Liver (tissue), 9 donors: ENCODE results near the gene CNOT4. TPM values are rescaled to one million over a fixed set of nuclear protein-coding genes. Genes with fewer than 3 reads are reported as not detected.

Experiments
- DNase-seq: peaks from one replicate; pipeline ENCODE4 v3.0.0-alpha.2; 2017; ENCODE audit warnings: low spot score
- H3K27ac ChIP-seq, 2 donors: one replicate each; pipeline ENCODE4 v1.7.0; 2013; ENCODE audit warnings: inconsistent platforms in 2 of 2, low read length in 2 of 2, control low read depth in 1 of 2, low read depth in 1 of 2, mild to moderate bottlenecking in 1 of 2
- H3K27me3 ChIP-seq, 4 donors: one replicate each; pipeline versions ENCODE4 v1.6.1 to v1.7.0; 2013; ENCODE audit warnings: low read length in 3 of 4, inconsistent platforms in 1 of 4, mild to moderate bottlenecking in 1 of 4, moderate library complexity in 1 of 4; ENCODE audit not compliant: control insufficient read depth in 4 of 4, insufficient read depth in 4 of 4
- H3K36me3 ChIP-seq, 4 donors: one replicate each; pipeline versions ENCODE4 v1.6.1 to v1.7.0; 2013; ENCODE audit warnings: low read length in 3 of 4, mild to moderate bottlenecking in 3 of 4, low read depth in 1 of 4, moderate library complexity in 1 of 4; ENCODE audit not compliant: control insufficient read depth in 4 of 4, insufficient read depth in 3 of 4
- H3K4me1 ChIP-seq, 4 donors: one replicate each; pipeline versions ENCODE4 v1.6.1 to v1.7.0; 2013; ENCODE audit warnings: low read length in 3 of 4, mild to moderate bottlenecking in 3 of 4, moderate library complexity in 1 of 4; ENCODE audit not compliant: control insufficient read depth in 4 of 4, insufficient read depth in 4 of 4
- H3K4me3 ChIP-seq, 3 donors: one replicate each; pipeline versions ENCODE4 v1.6.1 to v1.7.0; 2013; ENCODE audit warnings: low read length in 3 of 3, control low read depth in 1 of 3, low read depth in 1 of 3, mild to moderate bottlenecking in 1 of 3
- H3K9ac ChIP-seq, 2 donors: one replicate each; pipeline ENCODE4 v1.7.0; 2013; ENCODE audit warnings: low read length in 2 of 2, mild to moderate bottlenecking in 2 of 2, moderate library complexity in 2 of 2, control low read depth in 1 of 2, low read depth in 1 of 2
- H3K9me3 ChIP-seq, 4 donors: one replicate each; pipeline versions ENCODE4 v1.6.1 to v1.7.0; 2013; ENCODE audit warnings: low read length in 3 of 4; ENCODE audit not compliant: control insufficient read depth in 4 of 4
- ATF3 ChIP-seq: IDR thresholded peaks from 2 replicates; pipeline ENCODE4 v1.6.1; 2016; ENCODE audit warnings: antibody characterized with exemption
- EGR1 ChIP-seq, 2 donors: IDR thresholded peaks; 2 replicates each; pipeline ENCODE4 v1.6.1; 2016 to 2018; ENCODE audit warnings: antibody characterized with exemption in 2 of 2, low read depth in 2 of 2
- FOXA1 ChIP-seq: IDR thresholded peaks from 2 replicates; pipeline ENCODE4 v1.6.1; 2016; ENCODE audit warnings: antibody characterized with exemption
- FOXA2 ChIP-seq: IDR thresholded peaks from 2 replicates; pipeline ENCODE4 v1.6.1; 2016; ENCODE audit warnings: antibody characterized with exemption
- GABPA ChIP-seq, 2 donors: IDR thresholded peaks in 1 of 2; conservative IDR thresholded peaks in 1 of 2; 2 replicates each; pipeline ENCODE4 v1.6.1; 2016; ENCODE audit warnings: antibody characterized with exemption in 2 of 2, mild to moderate bottlenecking in 1 of 2, moderate library complexity in 1 of 2
- HNF4A ChIP-seq, 2 donors: conservative IDR thresholded peaks; 2 replicates each; pipeline ENCODE4 v1.6.1; 2016; ENCODE audit warnings: antibody characterized with exemption in 2 of 2, mild to moderate bottlenecking in 2 of 2
- HNF4G ChIP-seq: IDR thresholded peaks from 2 replicates; pipeline ENCODE4 v1.6.1; 2016; ENCODE audit warnings: antibody characterized with exemption
- JUND ChIP-seq, 2 donors: IDR thresholded peaks; 2 replicates each; pipeline ENCODE4 v1.6.1; 2016; ENCODE audit warnings: antibody characterized with exemption in 2 of 2
- MAX ChIP-seq: IDR thresholded peaks from 2 replicates; pipeline ENCODE4 v1.6.1; 2016; ENCODE audit warnings: antibody characterized with exemption
- NR2F2 ChIP-seq: IDR thresholded peaks from 2 replicates; pipeline ENCODE4 v1.6.1; 2016; ENCODE audit warnings: antibody characterized with exemption
- RAD21 ChIP-seq, 2 donors: IDR thresholded peaks; 2 replicates each; pipeline ENCODE4 v1.6.1; 2016; ENCODE audit warnings: antibody characterized with exemption in 2 of 2, mild to moderate bottlenecking in 2 of 2
- RXRA ChIP-seq, 2 donors: IDR thresholded peaks; 2 replicates each; pipeline ENCODE4 v1.6.1; 2017 to 2018; ENCODE audit warnings: antibody characterized with exemption in 2 of 2, mild to moderate bottlenecking in 1 of 2
- SP1 ChIP-seq: IDR thresholded peaks from 2 replicates; pipeline ENCODE4 v1.6.1; 2018; ENCODE audit warnings: antibody characterized with exemption, mild to moderate bottlenecking
- TAF1 ChIP-seq: conservative IDR thresholded peaks from 2 replicates; pipeline ENCODE4 v1.6.1; 2016; ENCODE audit warnings: antibody characterized with exemption, mild to moderate bottlenecking
- YY1 ChIP-seq: IDR thresholded peaks from 2 replicates; pipeline ENCODE4 v1.6.1; 2016; ENCODE audit warnings: antibody characterized with exemption, mild to moderate bottlenecking
- ZBTB33 ChIP-seq: IDR thresholded peaks from 2 replicates; pipeline ENCODE4 v1.6.1; 2016; ENCODE audit warnings: antibody characterized with exemption
- WGBS: extraction: QIAGEN DNeasy Blood & Tissue Kit; methylation state at CpG from one replicate; pipeline ENCODE4 v1.1.7; 2013; 5-methylcytosine and 5-hydroxymethylcytosine counted together
- polyA plus RNA-seq, 2 donors: library from polyadenylated mRNA; stranded (reverse) in 1 of 2; unstranded in 1 of 2; fragments of 200-250 nt in 1 of 2; fragments of >200 nt in 1 of 2; fragmentation: Nextera tagmentation in 1 of 2; extraction: Ambion mirVana in 1 of 2; gene quantifications; one replicate each; pipeline versions ENCODE4 v1.2.1 to v1.2.3, GENCODE V29; 2013 to 2015
- total RNA-seq, 2 donors: library from RNA; depleted of rRNA; stranded (reverse); fragments of >200 nt; gene quantifications; one replicate each; pipeline ENCODE4 v1.2.3, GENCODE V29; 2014
- TF ChIP-seq, protein P1 (sequence below): IDR thresholded peaks from 2 replicates; pipeline ENCODE4 v1.6.1; 2016; ENCODE audit warnings: antibody characterized with exemption, mild to moderate bottlenecking
- TF ChIP-seq, protein P2 (sequence below): fragments of 150-350 bp; IDR thresholded peaks from 2 replicates; pipeline ENCODE4 v1.5.1; 2017; ENCODE audit warnings: improper control_type of control experiment, low read depth, low read length; ENCODE audit not compliant: missing input control
- donor health status: healthy.
- donor health status: healthy.
- donor health status: healthy.
- donor health status: healthy.
- donor health status: healthy.

The CNOT4 gene
- total and polyA plus RNA-seq, 4 donors: 3.7 to 11.1 (median 8.6) TPM

GRCh38 chr7:135519871-135520270, 10.0 kb upstream of the CNOT4 start:
- Histone ChIP-seq H3K27me3 (no peaks in the 10 kb centered on the region), H3K4me1 (no peaks in the 10 kb centered on the region), H3K36me3 (no peaks in the 10 kb centered on the region), H3K9me3 (no peaks in the 10 kb centered on the region), H3K27ac (no peak overlapping the region), H3K9ac (no peak overlapping the region), H3K4me3 (no peak overlapping the region)
- 92% methylated on average over 4 of the region's 4 CpGs for WGBS
- DNase-seq: no peak
- TF ChIP-seq, protein P1, sequence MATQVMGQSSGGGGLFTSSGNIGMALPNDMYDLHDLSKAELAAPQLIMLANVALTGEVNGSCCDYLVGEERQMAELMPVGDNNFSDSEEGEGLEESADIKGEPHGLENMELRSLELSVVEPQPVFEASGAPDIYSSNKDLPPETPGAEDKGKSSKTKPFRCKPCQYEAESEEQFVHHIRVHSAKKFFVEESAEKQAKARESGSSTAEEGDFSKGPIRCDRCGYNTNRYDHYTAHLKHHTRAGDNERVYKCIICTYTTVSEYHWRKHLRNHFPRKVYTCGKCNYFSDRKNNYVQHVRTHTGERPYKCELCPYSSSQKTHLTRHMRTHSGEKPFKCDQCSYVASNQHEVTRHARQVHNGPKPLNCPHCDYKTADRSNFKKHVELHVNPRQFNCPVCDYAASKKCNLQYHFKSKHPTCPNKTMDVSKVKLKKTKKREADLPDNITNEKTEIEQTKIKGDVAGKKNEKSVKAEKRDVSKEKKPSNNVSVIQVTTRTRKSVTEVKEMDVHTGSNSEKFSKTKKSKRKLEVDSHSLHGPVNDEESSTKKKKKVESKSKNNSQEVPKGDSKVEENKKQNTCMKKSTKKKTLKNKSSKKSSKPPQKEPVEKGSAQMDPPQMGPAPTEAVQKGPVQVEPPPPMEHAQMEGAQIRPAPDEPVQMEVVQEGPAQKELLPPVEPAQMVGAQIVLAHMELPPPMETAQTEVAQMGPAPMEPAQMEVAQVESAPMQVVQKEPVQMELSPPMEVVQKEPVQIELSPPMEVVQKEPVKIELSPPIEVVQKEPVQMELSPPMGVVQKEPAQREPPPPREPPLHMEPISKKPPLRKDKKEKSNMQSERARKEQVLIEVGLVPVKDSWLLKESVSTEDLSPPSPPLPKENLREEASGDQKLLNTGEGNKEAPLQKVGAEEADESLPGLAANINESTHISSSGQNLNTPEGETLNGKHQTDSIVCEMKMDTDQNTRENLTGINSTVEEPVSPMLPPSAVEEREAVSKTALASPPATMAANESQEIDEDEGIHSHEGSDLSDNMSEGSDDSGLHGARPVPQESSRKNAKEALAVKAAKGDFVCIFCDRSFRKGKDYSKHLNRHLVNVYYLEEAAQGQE: no peak
- TF ChIP-seq MAX (no peak), FOXA1 (no peak), FOXA2 (no peak), HNF4G (no peak), TAF1 (no peak), JUND (IDR thresholded peaks at IDR 0.05) (no peak), RAD21 (IDR thresholded peaks at IDR 0.05) (no peak), EGR1 (IDR thresholded peaks at IDR 0.05; ENCODE audit: low read depth in 2 of 2) (no peak), RXRA (IDR thresholded peaks at IDR 0.05) (no peak), NR2F2 (no peak), YY1 (no peak), SP1 (no peak), GABPA (IDR thresholded peaks at IDR 0.05 in 1 of 2, conservative IDR thresholded peaks at IDR 0.05 in 1 of 2) (no peak), HNF4A (conservative IDR thresholded peaks at IDR 0.05) (no peak), ATF3 (no peak), ZBTB33 (no peak)
- TF ChIP-seq, protein P2, sequence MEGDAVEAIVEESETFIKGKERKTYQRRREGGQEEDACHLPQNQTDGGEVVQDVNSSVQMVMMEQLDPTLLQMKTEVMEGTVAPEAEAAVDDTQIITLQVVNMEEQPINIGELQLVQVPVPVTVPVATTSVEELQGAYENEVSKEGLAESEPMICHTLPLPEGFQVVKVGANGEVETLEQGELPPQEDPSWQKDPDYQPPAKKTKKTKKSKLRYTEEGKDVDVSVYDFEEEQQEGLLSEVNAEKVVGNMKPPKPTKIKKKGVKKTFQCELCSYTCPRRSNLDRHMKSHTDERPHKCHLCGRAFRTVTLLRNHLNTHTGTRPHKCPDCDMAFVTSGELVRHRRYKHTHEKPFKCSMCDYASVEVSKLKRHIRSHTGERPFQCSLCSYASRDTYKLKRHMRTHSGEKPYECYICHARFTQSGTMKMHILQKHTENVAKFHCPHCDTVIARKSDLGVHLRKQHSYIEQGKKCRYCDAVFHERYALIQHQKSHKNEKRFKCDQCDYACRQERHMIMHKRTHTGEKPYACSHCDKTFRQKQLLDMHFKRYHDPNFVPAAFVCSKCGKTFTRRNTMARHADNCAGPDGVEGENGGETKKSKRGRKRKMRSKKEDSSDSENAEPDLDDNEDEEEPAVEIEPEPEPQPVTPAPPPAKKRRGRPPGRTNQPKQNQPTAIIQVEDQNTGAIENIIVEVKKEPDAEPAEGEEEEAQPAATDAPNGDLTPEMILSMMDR: no peak
